DMS114 treated with DMSO at 0.1 percent for 48 hours (cell line): ENCODE data around the gene ARHGAP25.

Source experiments
- DNase-seq: peaks from one replicate; lab custom pipeline; 2025; ENCODE audit not compliant: unreplicated experiment; lab: John Stamatoyannopoulos, UW

Gene ARHGAP25

DNA sequence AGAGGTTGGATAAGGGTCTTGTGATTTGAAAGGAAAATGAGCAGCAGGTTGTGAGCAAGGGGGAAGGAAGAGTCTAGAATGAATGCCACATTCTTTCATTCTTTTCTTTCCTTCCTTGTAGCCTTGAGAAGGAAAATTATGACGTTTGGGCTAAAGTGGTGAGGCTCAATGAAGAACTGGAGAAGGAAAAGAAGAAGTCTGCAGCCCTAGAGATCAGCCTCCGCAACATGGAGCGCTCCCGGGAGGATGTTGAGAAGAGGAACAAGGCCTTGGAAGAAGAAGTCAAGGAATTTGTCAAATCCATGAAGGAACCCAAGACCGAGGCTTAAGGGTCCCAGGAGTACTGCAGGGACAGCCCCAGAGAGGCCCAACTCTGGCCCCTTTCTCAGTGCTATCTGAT lies 91.3 kb downstream of the ARHGAP25 start:
- DNase-seq: no peak

DNA sequence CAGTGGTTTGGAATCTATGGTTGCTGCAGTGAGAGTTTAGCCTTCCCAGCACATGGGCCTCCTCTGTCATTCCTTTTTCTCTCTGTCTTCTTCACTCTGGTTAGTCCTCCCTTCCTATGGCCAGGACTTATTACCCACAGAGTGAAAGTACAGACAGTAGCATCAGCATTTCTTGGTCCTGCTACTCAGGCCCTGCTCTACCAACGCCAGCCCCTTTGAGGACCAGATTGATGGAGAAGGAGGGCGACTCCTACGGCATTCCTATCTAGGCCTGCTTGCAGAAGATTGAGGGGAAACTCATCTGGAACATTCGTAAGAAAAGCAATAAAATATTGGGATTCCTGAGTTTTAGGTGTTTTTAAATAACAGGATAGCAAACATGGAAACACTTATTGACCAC lies 93.1 kb downstream of the ARHGAP25 start:
- DNase-seq: no peak

DNA sequence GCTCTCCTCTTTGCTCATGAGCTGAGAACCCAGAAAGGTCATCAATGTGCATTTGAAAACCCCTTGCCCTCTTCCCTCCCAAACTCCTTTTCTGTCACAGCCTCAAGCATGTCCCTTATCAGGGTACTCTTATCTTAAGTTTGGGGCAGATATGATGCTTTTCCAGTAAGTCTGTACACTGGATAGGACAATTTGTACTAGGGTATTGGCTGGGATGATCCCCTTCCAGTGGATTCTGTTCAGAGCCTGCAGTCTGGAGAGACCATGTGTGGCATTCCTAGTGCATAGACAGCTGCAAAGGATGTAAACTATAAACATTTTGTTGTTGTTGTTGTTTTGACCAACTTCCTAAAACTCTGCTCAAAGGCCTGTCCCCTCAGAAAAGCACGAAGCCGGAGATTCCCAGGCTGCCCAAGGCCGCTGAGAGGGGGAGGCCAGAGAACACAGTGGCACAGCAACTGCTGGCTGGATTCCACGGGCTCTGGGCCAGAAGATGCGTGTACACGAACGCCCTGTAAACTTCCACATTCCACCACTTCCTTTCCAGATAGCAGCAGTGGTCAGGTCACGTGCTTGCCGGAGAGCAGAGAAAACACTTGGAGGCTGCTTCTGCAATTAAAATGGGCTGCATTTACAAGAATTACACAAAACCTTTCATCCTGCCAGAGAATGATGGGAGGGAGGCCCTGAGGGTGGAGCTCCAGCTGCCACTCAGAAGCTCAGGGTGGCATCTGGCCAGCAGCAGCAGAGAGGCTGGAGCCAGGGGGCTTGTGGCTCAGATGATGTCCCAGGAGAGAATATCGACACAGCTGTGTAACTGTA lies 94.5 kb downstream of the ARHGAP25 start:
- no peak for DNase-seq

DNA sequence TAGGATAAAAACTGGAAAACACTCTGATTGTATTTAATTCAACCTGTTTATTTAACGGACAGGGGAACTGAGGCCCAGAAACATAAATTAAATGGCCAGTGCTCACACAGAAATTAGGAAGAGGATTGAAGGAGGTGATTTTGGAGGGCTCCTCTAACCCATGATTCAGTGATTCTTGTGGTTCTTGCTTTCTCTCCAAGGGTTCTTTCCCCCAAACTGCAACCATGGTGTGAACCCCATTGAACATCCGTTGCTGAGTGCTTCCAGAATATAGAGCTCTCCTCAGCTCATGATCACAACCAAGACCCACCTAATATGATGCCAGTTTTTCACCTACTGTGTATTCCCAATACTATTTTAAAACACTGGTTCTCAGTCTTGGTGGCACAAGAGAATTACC lies 95.1 kb downstream of the ARHGAP25 start:
- no peak for DNase-seq

DNA sequence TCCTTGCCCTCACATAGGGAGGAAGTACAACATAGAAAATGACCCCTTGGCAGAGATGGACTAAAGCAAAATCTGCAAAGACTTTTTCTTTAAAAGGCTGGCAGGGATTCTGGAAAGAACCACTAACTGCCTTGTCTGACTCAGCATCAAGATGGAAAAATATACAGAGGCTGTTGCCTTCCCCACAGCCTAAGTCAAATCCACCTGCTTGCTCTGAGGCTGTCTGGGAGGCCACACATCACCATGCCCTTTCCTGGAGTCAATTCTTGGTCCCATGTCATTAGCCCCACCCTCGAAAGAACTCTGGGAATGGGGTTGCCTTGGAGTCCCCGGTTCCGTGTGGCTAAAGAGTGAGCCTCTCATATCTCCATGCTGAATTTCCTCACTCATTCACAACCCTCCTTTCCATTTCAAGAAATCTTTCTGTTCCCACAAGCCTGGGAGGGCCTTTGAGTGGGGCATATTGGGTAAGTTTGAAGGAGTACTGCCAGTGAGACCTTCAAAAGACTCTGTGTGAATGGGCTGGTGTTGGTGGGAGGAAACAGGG lies 97.1 kb downstream of the ARHGAP25 start:
- no peak for DNase-seq

DNA sequence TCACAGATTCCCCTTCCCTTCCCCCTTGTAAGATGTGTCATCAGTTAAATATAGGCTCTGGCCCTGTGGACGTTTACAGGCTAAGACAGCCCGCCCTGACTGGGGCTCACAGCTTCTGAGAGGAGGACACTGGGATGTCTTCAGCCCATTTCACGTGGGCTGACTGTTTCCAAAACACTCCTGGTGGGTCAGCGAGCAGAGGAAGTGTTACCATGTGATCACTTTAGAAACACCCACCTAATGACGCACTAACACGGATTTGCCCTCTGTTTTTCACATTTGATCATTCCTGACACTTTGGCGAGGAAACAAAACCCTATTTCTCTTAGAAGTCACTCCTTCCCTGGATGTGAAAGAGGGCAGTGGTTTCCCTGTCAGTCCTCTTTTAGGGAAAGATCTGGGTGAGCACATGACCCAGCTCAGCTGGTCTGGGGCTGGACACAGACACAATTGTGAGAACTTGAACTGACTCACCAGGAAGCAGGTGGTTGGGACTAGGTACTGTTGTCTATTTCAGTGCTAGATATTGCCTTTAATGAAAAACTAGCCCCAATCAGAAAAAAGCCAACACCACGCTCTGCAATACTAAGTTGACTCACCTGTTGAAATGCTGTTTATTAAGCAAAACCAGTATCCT lies 97.7 kb downstream of the ARHGAP25 start:
- no peak for DNase-seq

DNA sequence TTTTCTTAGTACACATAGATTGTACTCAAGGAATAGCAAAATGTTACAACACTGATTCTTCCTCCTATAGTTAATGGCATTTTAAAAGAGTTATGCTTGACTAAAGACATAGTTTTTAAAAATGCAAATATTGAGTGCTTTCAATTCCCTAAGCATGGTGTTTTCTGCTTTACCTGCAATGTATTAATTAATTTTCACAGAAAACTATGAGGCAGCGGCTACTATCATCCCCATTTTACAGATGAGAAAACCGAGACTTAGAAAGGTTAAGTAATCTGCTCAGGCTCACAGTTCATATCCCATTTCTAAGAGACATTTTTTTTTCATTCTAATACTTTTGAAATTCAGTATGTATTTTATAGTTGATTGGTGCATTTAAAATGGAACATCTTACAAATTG lies 98.6 kb downstream of the ARHGAP25 start:
- DNase-seq: no peak

DNA sequence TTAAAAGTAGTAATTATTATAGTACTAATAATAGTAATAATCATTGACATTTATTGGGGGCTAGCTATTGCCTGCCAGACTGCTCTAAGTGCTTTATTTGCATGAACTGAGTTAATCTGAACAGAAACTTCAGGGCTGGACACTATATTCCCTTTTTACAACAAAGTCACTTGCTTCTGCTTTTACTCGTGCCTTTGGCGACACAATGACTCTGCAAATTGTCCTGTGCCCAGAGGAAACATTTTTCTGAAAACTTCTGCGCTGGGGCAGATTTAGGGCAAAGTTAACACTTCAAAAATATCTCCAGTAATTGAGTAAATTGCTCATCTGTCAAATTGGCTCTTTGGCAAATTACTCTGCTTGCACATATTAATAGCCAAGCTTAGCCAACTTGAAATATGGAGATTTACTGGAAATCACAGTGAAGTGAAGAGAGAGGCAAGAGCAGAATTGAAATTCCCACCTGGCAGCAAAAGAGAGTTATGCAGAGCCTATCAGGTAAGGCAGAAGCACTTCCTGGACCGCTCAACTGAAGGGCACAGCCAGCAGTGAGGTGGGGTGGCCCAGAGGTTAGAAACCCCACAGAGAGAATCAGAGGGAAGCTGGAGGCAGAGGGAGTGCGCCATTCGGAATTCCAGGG lies 100.2 kb downstream of the ARHGAP25 start:
- DNase-seq: no peak

DNA sequence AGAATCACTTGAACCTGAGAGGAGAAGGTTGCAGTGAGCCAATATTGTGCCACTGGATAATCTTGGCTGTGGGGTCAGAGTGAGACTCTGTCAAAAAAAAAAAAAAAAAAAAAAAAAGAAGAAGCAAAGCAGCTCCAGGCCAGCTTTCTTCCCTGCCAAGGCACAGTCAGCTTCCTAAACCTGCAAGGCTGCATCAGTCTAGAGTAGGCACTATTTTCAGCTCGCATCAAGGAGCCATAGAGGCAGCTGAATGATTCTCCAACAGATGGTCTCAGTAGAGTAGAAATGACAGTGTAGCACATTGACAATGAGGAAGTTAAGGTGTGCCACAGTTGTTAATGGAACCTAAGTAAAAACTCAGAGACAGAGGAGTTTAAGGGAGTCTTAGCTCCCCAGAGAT lies 101.0 kb downstream of the ARHGAP25 start:
- no peak for DNase-seq

DNA sequence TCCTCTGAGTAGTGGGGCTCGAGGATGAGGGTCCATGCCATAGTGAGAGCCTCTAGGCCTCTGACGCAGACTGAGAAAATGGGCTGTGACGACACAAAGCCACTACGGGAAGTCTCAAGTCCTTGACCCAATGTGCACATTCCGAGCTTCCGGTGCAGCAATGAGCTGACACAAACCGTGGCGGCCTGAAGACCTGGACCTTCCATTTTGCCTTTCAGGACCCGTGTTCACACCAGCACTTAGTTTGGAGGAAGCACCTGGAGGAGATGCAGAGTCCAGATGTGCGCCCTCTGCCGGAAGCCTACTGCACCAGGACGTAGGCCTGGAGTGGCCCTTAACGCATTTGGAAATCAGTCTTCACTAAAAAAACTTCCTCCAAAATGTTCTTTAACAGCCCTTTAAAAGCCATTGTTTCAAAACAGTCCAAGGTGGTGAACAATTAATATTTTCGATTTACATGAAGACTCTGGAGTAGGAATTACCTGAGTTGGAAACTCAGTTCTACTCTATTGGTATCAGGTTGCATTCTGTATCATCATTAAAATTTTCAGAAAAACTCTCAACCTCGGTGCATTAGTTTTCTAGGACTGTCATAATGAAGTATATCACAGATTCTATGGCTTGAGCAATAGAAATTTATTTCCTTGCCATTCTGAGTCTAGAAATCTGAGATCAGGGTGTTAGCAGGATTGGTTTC lies 102.7 kb downstream of the ARHGAP25 start:
- no peak for DNase-seq

DNA sequence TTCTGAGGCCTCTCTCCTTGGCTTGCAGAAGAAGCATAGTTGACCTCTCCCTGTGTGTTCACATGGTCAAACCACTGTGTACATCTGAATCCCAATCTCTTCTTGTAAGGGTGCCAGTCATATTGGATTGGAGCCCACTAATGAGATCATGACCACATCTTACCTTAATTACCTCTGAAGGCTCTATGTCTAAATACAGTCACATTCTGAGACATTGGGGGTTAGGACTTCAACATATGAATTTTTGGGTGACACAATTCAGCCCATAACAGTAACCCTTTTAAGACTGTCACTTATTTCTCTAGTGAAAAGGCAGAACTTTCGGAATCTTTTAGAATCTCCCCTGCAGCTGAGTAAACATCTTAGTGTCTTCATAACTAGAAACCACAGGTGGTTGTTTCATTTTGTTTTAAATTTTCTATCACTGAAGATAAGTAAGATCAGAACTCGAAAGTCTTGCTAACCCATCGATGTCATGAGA lies 103.3 kb downstream of the ARHGAP25 start:
- DNase-seq: no peak

DNA sequence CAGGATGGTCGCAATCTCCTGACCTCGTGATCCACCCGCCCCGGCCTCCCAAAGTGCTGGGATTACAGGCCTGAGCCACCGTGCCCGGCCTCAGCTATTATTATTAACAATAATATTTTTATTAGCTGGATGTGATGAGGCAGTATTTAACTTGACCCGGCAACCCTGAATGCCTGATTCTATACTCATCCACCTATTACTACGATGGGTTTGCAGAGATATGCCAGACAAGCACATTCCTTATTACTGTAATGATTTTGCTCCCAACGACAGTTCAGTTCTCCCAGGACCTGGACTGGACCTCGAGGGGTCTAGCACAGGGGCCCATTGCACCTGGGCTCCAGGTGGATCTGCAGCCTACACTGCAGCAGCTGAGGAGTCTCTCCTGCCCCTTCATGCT lies 104.0 kb downstream of the ARHGAP25 start:
- DNase-seq: no peak

DNA sequence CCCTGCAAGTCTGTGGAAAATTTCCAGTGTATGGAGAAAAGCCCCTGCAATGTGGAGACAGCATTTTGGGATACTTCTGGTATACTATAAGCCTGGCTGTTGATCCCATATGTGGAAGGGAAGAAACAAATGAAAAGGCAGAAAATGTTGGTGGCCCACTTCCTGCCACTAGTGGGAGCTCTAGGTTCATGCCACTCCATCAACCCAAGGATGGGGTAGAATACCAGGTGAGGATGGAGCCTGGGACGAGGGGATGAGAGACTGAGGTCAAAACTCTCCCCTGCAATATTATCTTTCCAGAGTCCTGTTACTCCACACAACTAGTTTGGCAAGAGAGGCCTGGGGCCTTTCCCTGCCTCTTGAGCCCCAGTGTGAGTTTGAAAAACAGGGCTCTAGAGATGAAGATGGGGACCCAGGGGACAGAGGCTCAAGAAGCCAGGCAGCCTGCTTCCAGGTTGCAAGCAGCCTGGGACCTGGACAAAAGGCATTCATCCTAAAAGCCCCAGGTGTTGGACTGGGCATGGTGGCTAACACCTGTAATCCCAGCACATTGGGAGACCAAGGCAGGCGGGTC lies 104.7 kb downstream of the ARHGAP25 start:
- DNase-seq: no peak

DNA sequence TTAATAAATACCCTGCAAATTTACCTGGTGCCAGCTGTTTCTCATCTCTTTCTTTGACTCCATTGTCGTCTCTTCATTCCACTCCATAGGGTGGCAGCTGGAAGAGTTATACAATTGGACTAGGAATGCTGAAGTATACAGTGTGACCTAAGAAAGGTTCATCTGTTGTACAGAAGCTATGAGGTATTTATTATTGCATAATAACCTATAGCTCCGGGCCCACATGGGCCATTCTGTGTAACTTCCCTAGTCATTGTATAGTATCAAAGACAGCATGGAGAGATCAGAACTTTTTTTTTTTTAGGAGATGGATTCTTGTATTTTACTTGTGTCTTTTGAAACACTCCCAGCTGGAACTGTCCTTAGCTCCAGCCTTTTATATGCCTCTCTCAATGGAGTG lies 110.4 kb downstream of the ARHGAP25 start:
- no peak for DNase-seq

DNA sequence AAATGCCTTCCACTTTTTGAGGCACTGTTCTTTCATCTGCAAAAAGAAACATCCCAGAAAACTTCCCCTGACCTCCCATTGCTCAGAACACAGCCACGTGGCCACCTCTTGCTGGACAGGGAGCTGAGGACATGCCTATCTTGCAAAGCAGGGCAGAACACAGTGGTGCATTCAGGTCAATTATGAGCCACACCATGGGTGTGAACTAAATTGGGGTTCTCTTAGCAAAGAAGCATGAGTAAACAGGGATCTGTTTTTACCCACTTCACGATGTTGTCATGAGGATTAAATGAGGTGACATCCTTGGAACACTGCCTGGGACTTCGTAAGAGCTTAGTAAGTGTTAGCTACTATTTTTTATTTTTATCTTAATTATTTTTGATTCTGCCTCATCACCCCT lies 111.5 kb downstream of the ARHGAP25 start:
- no peak for DNase-seq

DNA sequence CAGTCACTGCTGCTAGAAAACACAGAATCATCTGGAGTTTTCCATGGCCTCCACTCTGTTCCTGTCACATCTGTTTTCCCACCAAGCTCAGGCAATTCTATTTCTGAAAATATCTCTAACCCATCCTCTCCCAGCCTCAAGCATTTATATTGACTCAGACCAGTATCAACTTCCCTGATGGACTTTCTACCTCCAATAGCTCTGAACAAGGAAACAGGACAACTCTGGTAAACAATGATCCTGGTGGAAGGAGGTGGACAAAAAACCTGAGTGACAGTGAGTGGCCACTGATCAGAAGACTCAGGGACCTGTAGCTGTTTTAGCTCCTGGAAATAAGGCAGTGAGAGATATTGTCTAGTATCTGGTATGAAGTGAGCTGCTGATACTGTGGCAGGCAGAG lies 113.1 kb downstream of the ARHGAP25 start:
- no peak for DNase-seq

DNA sequence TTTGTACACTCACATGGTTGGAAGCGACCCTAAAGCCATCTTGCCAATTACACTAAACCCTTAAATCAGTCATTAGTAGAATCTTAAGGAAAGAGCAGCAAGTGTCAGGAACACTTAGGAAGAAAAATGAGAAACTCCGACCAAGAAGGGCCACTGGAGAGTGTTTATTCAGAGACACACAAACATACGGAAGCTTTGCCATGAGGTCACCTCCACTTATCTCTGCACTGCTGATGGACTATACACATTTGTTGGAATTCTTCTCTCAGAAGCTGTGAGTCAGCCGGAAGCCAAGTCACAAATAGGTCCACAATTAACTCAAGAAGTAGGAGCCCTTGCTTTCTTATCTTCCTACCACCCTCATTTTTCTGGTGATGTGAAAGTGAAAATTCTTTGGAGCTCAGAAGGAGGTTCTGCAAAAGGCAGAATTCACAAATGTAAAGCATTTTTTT lies 115.0 kb downstream of the ARHGAP25 start:
- DNase-seq: no peak

DNA sequence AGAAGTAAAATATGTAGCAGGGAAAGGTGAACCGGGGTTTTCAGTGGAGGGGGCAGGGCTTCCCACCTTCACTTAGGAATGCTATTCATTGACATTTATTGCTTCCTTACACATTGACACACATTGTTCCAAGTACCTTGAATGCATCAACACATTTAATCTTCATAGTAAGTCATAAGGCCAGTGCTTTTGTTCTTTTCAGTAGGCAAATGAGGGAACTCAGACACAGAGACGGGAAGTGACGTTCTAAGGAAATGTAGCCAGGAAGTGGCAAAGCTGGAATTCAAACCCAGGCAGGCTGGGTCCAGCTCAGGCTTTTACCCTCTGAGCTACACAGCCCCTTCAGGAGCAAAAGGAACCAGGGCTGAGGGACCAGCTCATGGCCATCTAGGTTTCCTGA lies 115.9 kb downstream of the ARHGAP25 start:
- no peak for DNase-seq

DNA sequence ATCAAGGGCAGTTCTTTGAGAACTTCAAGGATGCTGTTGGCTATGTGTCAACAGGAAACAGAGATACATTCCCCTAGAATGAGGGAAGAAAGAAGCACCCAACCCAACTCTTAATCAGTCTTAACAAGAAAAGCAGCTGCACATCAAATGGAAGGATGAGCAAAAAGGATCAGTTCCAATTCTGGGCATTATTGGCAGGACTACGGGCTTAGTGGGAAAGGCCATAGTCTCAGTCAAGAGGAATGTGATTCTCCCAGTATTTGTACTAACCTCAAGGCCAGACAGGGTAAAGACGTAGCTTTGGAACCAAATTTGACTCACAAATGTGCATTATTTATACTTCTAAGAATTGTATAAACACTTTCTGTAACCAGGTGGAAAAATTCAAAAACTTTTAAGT lies 118.4 kb downstream of the ARHGAP25 start:
- no peak for DNase-seq

DNA sequence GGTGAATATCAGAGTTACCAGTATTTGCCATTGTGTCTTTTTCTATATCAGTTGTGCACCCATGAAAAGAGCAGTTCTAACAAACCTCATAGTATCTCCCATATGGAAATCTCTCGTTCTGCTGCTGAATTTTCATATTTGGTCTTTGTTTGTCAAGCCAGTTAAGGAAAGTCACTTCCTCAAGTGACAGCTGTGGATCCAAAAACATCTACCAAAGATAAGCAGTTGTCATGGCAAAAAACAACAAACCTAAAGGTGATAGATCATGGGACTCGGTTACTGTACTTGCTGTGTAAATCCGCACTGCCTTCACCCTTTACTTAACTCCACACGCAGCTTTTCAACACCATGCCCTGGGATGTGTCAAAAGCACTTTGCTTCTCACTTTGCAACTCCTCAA lies 119.3 kb downstream of the ARHGAP25 start:
- DNase-seq: no peak

DNA sequence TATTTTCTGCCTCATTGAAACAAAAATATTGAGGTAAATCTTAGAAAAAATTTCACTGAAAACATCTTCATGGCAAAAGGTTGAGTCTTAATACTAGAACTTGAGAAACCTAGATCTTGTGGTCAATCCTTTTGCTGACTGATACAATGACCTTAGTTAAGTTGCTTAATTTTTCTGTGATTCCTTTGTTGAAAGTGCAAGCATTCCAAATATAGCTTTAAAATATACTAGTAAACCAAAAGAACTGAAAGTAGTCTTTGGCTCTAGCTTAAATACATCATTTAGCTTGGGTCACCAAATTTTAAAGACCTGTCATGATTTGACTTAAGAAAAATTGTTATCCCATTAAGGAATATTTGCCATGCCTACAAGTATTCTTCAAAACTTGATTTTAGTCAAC lies 119.9 kb downstream of the ARHGAP25 start:
- DNase-seq: no peak
